ENCODE data around the gene GNG3. TPM values are rescaled to one million over a fixed set of nuclear protein-coding genes. Genes with fewer than 3 reads are reported as not detected.

GNG3 gene
- total and polyA plus RNA-seq, 2 of the 8 experiments (the other 6 are each of a cell fraction or from before 2014, with no cell fraction given) = 4.9 to 12.1 TPM

DNA sequence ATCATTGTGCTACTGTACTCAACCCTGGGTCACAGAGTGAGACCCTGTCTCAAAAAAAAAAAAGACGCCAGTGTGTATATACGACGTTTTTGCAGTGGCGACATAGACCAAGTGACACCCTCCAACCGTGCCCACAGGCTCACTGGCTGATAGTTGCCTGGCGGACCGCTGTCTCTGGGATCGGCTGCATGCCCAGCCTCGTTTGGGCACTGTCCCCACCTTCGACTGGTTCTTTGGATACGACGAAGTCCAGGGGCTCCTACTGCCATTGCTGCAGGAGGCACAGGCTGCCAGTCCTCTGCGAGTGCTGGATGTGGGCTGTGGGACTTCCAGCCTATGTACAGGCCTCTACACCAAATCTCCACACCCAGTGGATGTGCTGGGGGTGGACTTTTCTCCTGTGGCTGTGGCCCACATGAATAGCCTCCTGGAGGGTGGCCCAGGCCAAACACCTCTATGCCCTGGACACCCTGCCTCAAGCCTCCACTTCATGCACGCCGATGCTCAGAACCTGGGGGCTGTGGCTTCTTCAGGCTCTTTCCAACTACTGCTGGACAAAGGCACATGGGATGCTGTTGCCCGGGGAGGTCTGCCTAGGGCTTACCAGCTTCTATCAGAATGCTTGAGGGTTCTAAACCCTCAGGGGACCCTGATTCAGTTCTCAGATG is 41.1 kb upstream of the GNG3 start:
- ChIA-PET CTCF (ENCODE audit: partially characterized antibody) (interaction anchor here (0.7 to 2.5 kb wide), 10 partner anchors 11 to 1525 kb away, joined by 3 to 8 read pairs (median 4); no protein-coding TSS in a partner anchor), POLR2A (ENCODE audit: partially characterized antibody) (interaction anchor here (0.6 to 61.4 kb wide), 28 partner anchors 6 to 223 kb away, joined by 3 to 2041 read pairs (median 20); partner anchors contain the start of genes B3GAT3, BSCL2, C11orf98 and CSKMT)
- Histone ChIP-seq H4K91ac (replicated peaks; ENCODE audit: insufficient read length, low read length) (peak overlapping the region; percentile 1), H3K27me3 (replicated peaks in 1 of 4; ENCODE audit: control insufficient read depth in 3 of 4, extremely low read depth in 1 of 4, insufficient read depth in 3 of 4, low read length in 3 of 4) (no peaks in the 10 kb centered on the region), H4K8ac (ENCODE audit: extremely low read depth, insufficient read depth, low read length) (no peak overlapping the region; the same call in 1 of the 2 replicates), H2AFZ (ENCODE audit: low read length) (no peak overlapping the region), H2BK15ac (ENCODE audit: low read length) (no peak overlapping the region), H3K56ac (replicated peaks; ENCODE audit: insufficient read length, low read depth, low read length) (peak overlapping the region; percentile 93), H3K27ac (ENCODE audit: low read depth, low read length) (peak overlapping the region; percentile 73; the same call in 1 of the 2 replicates), H2BK20ac (ENCODE audit: low read length) (no peak overlapping the region), H2BK12ac (ENCODE audit: low read depth, low read length) (no peak overlapping the region), H3K23ac (ENCODE audit: insufficient read length) (no peak overlapping the region), H3K4me1 (replicated peaks in 1 of 4; ENCODE audit: control insufficient read depth in 3 of 4, insufficient read depth in 4 of 4, low read length in 3 of 4) (peaks cover 4 to 11% (median 8%) of the 10 kb centered on the region in 4 experiments), H3K9me3 (ENCODE audit: insufficient read depth in 2 of 2, low read depth in 1 of 2, low read length in 1 of 2) (no peaks in the 10 kb centered on the region), H3K36me3 (ENCODE audit: control insufficient read depth in 2 of 4, insufficient read depth in 4 of 4, low read length in 3 of 4) (peaks cover 11 to 35% (median 20%) of the 10 kb centered on the region in 4 experiments), H3K79me2 (ENCODE audit: control insufficient read depth in 1 of 2, insufficient read depth in 2 of 2, low read length in 2 of 2) (peaks cover 7 to 33% of the 10 kb centered on the region in 2 experiments; a peak in 3 of 4 replicates), H3K18ac (ENCODE audit: extremely low read depth, low read length) (peak overlapping the region; percentile 63; the same call in 1 of the 2 replicates), H3K4ac (replicated peaks; ENCODE audit: insufficient read length, low read depth, low read length) (peak overlapping the region; percentile 74), H3K4me2 (ENCODE audit: insufficient read depth in 1 of 2, low read depth in 2 of 2, low read length in 2 of 2) (peak overlapping the region; percentile 77 to 86), H2AK5ac (ENCODE audit: low read depth, low read length) (no peak overlapping the region), H3K79me1 (ENCODE audit: low read depth, low read length) (peaks cover 5% of the 10 kb centered on the region), H3K23me2 (ENCODE audit: low read depth, low read length) (peaks cover 15% of the 10 kb centered on the region), H4K5ac (ENCODE audit: insufficient read length, low read depth, low read length) (peak overlapping the region; percentile 84), H3K14ac (ENCODE audit: insufficient read length) (no peak overlapping the region), H2BK5ac (ENCODE audit: low read depth, low read length) (peak overlapping the region; percentile 80), H3K9ac (replicated peaks in 1 of 4; ENCODE audit: extremely low read depth in 1 of 4, low read depth in 3 of 4, low read length in 3 of 4) (peak overlapping the region; percentile 57 to 92 (median 90)), H4K20me1 (replicated peaks in 1 of 2; ENCODE audit: control insufficient read depth in 1 of 2, insufficient read depth in 2 of 2, low read length in 2 of 2) (peaks cover 3 to 6% of the 10 kb centered on the region in 2 experiments), H2BK120ac (replicated peaks; ENCODE audit: low read depth, low read length) (peak overlapping the region; percentile 56), H3K4me3 (ENCODE audit: extremely low read depth in 1 of 4, insufficient read depth in 2 of 4, low read depth in 3 of 4, low read length in 4 of 4) (peak overlapping the region; percentile 83 to 98 (median 95))
- DNase-seq (ENCODE audit: low read depth in 1 of 2, low spot score in 2 of 2) = no peak
- FAIRE-seq = no peak
- WGBS, 2 experiments (ENCODE audit: extremely low coverage in 1 of 2, insufficient coverage in 1 of 2, insufficient read length in 1 of 2, insufficient replicate concordance in 2 of 2, low coverage in 1 of 2, low lambda C conversion rate in 2 of 2, missing lambda C conversion rate in 1 of 2) = 65% methylated on average over 16 of the region's 16 CpGs; no CpG with 5 or more reads in 1 of the 2 experiments
